ENCODE results near the gene ANKRD28.
"Not testable (repeated sequence)": the region's sequence is repeated elsewhere in the genome, so short reads cannot be mapped to it uniquely, and the experiment has no call there.

Gene ANKRD28

GRCh38 chr3:15769256-15769915 lies 28.4 kb downstream of the ANKRD28 start:
- no peak for DNase-seq

- no peak for DNase-seq
Observed at GRCh38 chr3:15768421-15769255, 29.1 kb downstream of the ANKRD28 start.

- no peak for DNase-seq
Observed at GRCh38 chr3:15766406-15766805, 31.4 kb downstream of the ANKRD28 start.

DNA sequence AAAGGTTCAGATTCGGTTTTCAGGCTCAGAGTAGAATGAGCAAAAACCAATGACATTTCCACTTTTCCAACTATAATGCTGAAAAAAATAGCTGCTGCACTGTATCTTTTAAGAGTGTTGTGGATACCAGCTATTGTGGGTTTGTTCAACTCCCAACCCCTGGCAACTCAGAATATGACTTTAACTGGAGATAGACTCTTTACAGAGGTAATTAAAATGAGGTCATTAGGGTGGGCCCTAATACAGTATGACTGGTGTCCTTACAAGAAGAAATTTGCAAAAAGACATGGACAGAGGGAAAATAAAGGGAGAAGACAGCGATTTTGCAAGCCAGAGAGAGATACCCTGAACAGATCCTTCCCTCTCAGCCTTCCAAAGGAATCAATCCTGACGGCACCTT lies 39.5 kb downstream of the ANKRD28 start:
- DNase-seq, result no peak

- DNase-seq, result no peak
Observed at GRCh38 chr3:15757824-15758223, 40.0 kb downstream of the ANKRD28 start.

- DNase-seq, result no peak
Observed at GRCh38 chr3:15756505-15756904, 41.3 kb downstream of the ANKRD28 start.

DNA sequence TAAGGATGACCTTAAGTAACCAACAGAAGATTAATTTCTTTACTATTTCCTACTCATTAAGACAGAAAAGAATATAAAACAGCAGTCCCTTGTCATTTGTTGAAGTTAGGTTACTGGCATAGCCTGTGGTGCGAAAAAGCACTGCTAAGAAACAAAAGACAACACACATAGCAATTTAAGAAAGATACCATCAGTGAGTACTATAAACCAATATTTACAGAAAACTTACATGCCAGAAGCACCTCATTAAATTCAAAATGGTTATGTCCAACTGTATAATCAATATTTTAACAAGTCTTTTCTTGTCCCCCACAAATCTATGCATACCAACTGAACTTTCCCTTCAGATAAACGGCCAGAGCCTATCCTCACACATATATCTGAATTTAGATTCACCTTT lies 42.0 kb downstream of the ANKRD28 start:
- no peak for DNase-seq

DNA sequence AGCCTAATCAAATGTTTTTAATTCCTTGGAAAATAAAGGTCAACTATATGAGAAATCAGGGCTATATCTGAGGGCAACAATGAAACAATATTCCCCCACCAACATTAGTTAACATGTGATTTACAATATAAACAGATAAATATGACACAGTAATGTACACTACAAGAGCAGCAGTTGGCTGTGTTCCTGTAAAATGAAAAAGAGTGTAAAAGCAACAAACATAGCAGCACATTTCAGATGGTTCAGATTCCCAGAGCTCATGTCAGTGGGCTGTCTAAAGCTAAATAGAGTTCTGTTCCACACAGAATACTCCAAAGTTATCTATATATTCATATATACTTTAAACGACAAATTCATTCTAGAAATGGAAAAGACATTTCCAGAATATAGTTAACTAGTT lies 42.6 kb downstream of the ANKRD28 start:
- no peak for DNase-seq

DNA sequence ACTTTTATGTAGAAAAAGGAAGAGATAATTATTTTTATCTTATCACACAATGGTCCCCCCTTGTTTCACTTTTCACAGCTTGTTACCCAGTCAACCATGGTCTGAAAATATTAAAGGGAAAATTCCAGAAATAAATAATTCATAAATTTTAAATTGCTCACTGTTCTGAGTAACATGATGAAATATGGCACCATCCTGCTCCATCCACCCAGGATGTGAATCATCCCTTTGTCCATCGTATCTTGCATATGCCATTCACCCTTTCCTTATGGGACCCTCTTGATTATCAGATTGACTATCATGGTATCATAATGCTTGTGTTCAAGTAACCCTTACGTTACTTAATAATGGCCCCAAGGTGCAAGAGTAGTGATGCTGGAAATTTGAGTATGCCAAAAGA lies 43.7 kb downstream of the ANKRD28 start:
- no peak for DNase-seq

GRCh38 chr3:15753056-15753710 lies 44.6 kb downstream of the ANKRD28 start:
- no peak for DNase-seq

DNA sequence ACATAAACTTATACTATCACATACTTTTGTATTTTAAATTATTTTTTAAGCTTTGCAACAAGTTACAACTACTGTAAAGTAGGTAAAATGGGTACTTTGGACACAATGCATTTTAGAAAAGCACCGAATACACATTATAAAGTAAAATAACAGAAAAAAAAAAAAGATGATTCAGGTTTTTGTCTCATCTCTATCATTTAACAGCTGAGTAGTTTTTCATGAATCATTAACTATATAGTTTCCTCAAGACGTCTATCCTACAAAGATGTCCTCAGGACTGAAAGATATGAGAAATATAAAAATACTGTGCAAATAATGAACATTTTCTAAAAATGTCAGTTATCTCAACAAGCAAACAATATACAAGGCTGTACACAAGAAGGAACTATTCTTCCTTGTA lies 46.9 kb downstream of the ANKRD28 start:
- no peak for DNase-seq

GRCh38 chr3:15750143-15750542 lies 47.6 kb downstream of the ANKRD28 start:
- DNase-seq, result no peak

GRCh38 chr3:15745896-15746295 lies 51.9 kb downstream of the ANKRD28 start:
- not testable (repeated sequence) for DNase-seq

DNA sequence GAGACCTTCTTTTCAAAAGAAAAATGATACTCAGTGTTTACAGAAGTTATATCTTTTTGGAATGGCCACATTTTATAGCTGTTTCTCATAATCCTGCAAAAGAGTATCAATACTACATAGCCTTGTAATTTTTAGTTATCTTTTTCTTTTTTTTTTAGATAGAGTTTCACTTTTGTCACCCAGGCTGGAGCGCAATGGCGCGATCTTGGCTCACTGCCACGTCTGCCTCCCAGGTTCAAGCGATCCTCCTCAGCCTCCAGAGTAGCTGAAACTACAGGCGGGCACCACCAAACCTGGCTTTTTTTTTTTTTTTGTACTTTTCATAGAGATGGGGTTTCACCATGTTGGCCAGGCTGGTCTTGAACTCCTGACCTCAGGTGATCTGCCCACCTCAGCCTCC lies 53.6 kb downstream of the ANKRD28 start:
- DNase-seq, result no peak

DNA sequence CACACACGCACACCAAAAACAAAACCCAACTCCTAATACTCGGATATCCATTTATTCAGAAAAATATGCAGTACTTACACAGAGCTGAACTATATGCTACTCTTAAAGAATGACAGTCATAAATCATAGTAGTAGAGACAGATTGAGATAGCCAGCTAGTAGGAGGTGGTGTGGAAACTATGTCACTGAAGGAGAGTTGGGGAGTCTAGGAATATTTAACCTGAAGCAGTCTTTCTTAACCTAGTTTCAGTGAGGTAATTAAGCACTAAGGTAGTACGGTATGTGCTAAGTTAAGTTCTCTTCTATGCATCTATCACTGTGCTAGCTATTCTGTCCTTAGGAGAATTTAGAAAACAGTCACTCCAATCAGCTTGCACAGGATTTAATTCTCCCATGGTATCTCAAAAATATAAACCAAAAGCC lies 54.2 kb downstream of the ANKRD28 start:
- no peak for DNase-seq

DNA sequence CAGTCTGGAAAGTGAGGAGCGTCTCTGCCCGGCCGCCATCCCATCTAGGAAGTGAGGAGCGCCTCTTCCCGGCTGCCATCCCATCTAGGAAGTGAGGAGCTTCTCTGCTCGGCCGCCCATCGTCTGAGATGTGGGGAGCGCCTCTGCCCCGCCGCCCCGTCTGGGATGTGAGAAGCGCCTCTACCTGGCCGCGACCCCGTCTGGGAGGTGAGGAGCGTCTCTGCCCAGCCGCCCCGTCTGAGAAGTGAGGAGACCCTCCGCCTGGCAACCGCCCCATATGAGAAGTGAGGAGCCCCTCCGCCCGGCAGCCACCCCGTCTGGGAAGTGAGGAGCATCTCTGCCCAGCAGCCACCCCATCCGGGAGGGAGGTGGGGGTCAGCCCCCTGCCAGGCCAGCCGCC lies 55.5 kb downstream of the ANKRD28 start:
- DNase-seq, result not testable (repeated sequence)

DNA sequence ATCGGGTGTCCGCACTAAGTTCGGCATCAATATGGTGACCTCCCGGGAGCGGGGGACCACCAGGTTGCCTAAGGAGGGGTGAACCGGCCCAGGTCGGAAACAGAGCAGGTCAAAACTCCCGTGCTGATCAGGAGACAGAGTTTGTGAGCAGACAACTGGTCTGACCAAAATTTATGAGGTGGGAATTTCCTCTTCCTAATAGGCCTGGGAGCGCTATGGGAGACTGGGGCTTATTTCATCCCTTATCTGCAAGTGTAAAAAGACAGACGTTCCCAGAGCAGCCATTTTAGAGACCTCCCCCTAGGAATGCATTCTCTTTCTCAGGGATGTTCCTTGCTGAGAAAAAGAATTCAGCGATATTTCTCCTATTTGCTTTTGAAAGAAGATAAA lies 59.2 kb downstream of the ANKRD28 start:
- DNase-seq, result not testable (repeated sequence)

- no peak for DNase-seq
Observed at GRCh38 chr3:15731024-15731423, 66.8 kb downstream of the ANKRD28 start.

- no peak for DNase-seq
Observed at GRCh38 chr3:15728766-15729165, 69.0 kb downstream of the ANKRD28 start.

DNA sequence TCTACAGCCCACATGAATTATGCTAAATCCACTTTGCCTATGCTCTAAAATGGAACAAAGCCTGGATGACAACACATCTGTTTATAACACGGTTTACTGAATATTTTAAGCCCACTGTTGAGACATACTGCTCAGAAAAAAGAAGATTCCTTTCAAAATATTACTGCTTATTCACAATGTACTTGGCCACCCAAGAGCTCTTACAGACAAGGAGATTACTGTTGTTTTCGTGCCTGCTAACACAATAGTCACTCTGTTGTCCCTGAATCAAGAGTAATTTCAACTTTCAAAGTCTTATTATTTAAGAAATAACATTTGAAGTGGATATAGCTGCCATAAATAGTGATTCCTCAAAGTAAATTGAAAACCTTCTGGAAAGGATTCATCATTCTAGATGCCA lies 70.9 kb downstream of the ANKRD28 start:
- DNase-seq, result no peak

DNA sequence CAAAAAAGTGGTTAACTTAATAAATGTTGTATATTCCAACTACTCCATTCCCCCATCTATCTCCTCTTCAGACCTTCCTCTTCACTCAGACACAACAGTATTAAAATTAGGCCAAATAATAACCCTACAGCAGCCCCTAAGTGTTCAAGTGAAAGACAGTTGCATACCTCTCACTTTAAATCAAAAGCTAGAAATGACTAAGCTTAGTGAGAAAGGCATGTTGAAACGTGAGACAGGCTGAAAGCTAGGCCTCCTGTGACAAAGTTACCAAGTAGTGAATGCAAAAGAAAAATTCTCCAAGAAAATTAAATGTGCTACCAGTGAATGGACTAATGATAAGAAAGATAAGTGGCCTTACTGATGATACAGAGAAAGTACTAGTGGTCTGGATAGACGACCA lies 71.7 kb downstream of the ANKRD28 start:
- DNase-seq, result no peak

GRCh38 chr3:15724446-15724845 lies 73.3 kb downstream of the ANKRD28 start:
- no peak for DNase-seq

- no peak for DNase-seq
Observed at GRCh38 chr3:15723624-15723884, 74.2 kb downstream of the ANKRD28 start.

GRCh38 chr3:15722877-15723623 lies 74.7 kb downstream of the ANKRD28 start:
- DNase-seq, result no peak
